SK-N-SH (cell line): ENCODE measurements around the gene CLC. TPM values are rescaled to one million over a fixed set of nuclear protein-coding genes. Genes with fewer than 3 reads are reported as not detected.

Source experiments
- CTCF ChIA-PET: fragments of 300-600, 350-600 bp; formaldehyde crosslinking; extraction: SDS; loops from one replicate; lab custom pipeline; 2021; lab: Yijun Ruan, JAX
- POLR2A ChIA-PET: fragments of 350-600 bp; sonication (Branson Sonifier 250); formaldehyde crosslinking; extraction: SDS; loops from one replicate; lab custom pipeline; 2020; ENCODE audit warnings: antibody characterized with exemption, inconsistent platforms; lab: Yijun Ruan, JAX
- DNase-seq: peaks from one replicate; pipeline ENCODE4 v3.0.0; 2012
- H2AFZ ChIP-seq: fragments of 200-600 bp; sonication (generic); 2 replicates; pipeline ENCODE4 v1.8.1; 2016; ENCODE audit warnings: antibody characterized with exemption, mild to moderate bottlenecking, low read depth
- H3F3A ChIP-seq: fragments of 200-600 bp; sonication (generic); replicated peaks from 2 replicates; pipeline ENCODE3; 2016; ENCODE audit warnings: antibody characterized with exemption, mild to moderate bottlenecking; ENCODE audit not compliant: insufficient read depth
- H3K27ac ChIP-seq, 2 experiments: fragments of 200-500 bp in 1 of 2; fragments of 200-600 bp in 1 of 2; sonication (Bioruptor generic) in 1 of 2; sonication (generic), shearing (Covaris generic) in 1 of 2; 2 replicates each; pipeline versions ENCODE4 v1.5.1 to v1.6.1; 2014 to 2016; ENCODE audit warnings: low read depth in 2 of 2, inconsistent platforms in 1 of 2, low read length in 1 of 2, mild to moderate bottlenecking in 1 of 2, mixed read lengths in 1 of 2
- H3K27me3 ChIP-seq: fragments of 200-600 bp; sonication (generic), shearing (Covaris generic); 2 replicates; pipeline ENCODE4 v1.6.1; 2016; ENCODE audit warnings: mixed run types; ENCODE audit not compliant: insufficient read depth
- H3K36me3 ChIP-seq, 2 experiments: fragments of 200-500 bp in 1 of 2; fragments of 200-600 bp in 1 of 2; sonication (Bioruptor generic) in 1 of 2; sonication (generic) in 1 of 2; replicated peaks in 1 of 2; 2 replicates each; pipeline versions ENCODE3 to v1.5.1; 2014 to 2016; ENCODE audit warnings: low read length in 1 of 2, mild to moderate bottlenecking in 1 of 2; ENCODE audit not compliant: insufficient read depth in 2 of 2, control insufficient read depth in 1 of 2
- H3K4me1 ChIP-seq, 2 experiments: fragments of 200-500 bp in 1 of 2; fragments of 200-600 bp in 1 of 2; sonication (Bioruptor generic) in 1 of 2; sonication (generic), shearing (Covaris generic) in 1 of 2; 2 replicates each; pipeline versions ENCODE4 v1.5.1 to v1.6.1; 2014 to 2016; ENCODE audit warnings: low read depth in 1 of 2, low read length in 1 of 2, mixed run types in 1 of 2; ENCODE audit not compliant: insufficient read depth in 2 of 2, control insufficient read depth in 1 of 2
- H3K4me2 ChIP-seq: fragments of 200-600 bp; sonication (generic), shearing (Covaris generic); 2 replicates; pipeline ENCODE4 v1.6.1; 2017; ENCODE audit warnings: mixed run types
- H3K4me3 ChIP-seq, 2 experiments: fragments of 200-500 bp in 1 of 2; fragments of 200-600 bp in 1 of 2; sonication (Bioruptor generic) in 1 of 2; sonication (generic), shearing (Covaris generic) in 1 of 2; 2 replicates each; pipeline versions ENCODE4 v1.5.1 to v1.8.1; 2014 to 2016; ENCODE audit warnings: low read depth in 2 of 2, inconsistent platforms in 1 of 2, low read length in 1 of 2, mild to moderate bottlenecking in 1 of 2, mixed read lengths in 1 of 2, moderate library complexity in 1 of 2
- H3K79me2 ChIP-seq: fragments of 200-600 bp; sonication (generic); 2 replicates; pipeline ENCODE4 v1.8.1; 2017; ENCODE audit warnings: mild to moderate bottlenecking; ENCODE audit not compliant: insufficient read depth
- H3K9ac ChIP-seq: fragments of 200-600 bp; sonication (generic); 2 replicates; pipeline ENCODE4 v1.6.1; 2017; ENCODE audit warnings: mixed run types
- H3K9me2 ChIP-seq: fragments of 200-600 bp; sonication (generic); 2 replicates; pipeline ENCODE4 v1.6.1; 2017; ENCODE audit warnings: mixed run types
- H3K9me3 ChIP-seq: fragments of 200-600 bp; sonication (generic); 2 replicates; pipeline ENCODE4 v1.6.1; 2017; ENCODE audit warnings: mixed run types, mild to moderate bottlenecking, moderate library complexity
- H4K20me1 ChIP-seq: fragments of 200-600 bp; sonication (generic); 2 replicates; pipeline ENCODE4 v1.6.1; 2017; ENCODE audit warnings: mild to moderate bottlenecking, mixed run types; ENCODE audit not compliant: insufficient read depth
- CHD2 ChIP-seq: fragments of 150-350 bp; IDR thresholded peaks from 2 replicates; pipeline ENCODE4 v1.6.1; 2018; ENCODE audit warnings: low read length; ENCODE audit not compliant: partially characterized antibody
- EP300 ChIP-seq, 2 experiments: IDR thresholded peaks; 2 replicates each; pipeline versions ENCODE4 v1.4.0 to v1.6.1; 2012; ENCODE audit warnings: borderline replicate concordance in 1 of 2, low read depth in 1 of 2, low read length in 1 of 2
- EZH2phosphoT487 ChIP-seq: fragments of 200-600 bp; sonication (generic); IDR thresholded peaks from 2 replicates; pipeline ENCODE4 v1.6.1; 2017; ENCODE audit warnings: low read depth, mixed run types, mild to moderate bottlenecking, antibody characterized with exemption, moderate library complexity, borderline replicate concordance
- FOXM1 ChIP-seq: IDR thresholded peaks from 2 replicates; pipeline ENCODE4 v1.4.0; 2012; ENCODE audit warnings: low read depth, mild to moderate bottlenecking
- GATA2 ChIP-seq: sonication (generic); formaldehyde crosslinking; IDR thresholded peaks from 2 replicates; pipeline ENCODE4 v1.5.0; 2020; ENCODE audit warnings: mild to moderate bottlenecking, missing genetic modification reagents
- IRF3 ChIP-seq: fragments of 150-350 bp; IDR thresholded peaks from 2 replicates; pipeline ENCODE4 v1.6.1; 2016; ENCODE audit warnings: mild to moderate bottlenecking, low read depth, low read length
- JUND ChIP-seq: IDR thresholded peaks from 2 replicates; pipeline ENCODE4 v1.4.0; 2012
- MXI1 ChIP-seq: IDR thresholded peaks from 2 replicates; pipeline ENCODE4 v1.6.1; 2012; ENCODE audit warnings: mild to moderate bottlenecking, low read depth, low read length, improper control_type of control experiment
- POLR2AphosphoS5 ChIP-seq: IDR thresholded peaks from 2 replicates; pipeline ENCODE4 v1.6.1; 2012; ENCODE audit warnings: low read depth, low read length
- RCOR1 ChIP-seq: fragments of 150-350 bp; IDR thresholded peaks from 2 replicates; pipeline ENCODE4 v1.6.1; 2017; ENCODE audit warnings: antibody characterized with exemption, low read length
- RFX5 ChIP-seq: IDR thresholded peaks from 2 replicates; pipeline ENCODE4 v1.6.1; 2012; ENCODE audit warnings: mild to moderate bottlenecking, improper control_type of control experiment, low read length
- USF1 ChIP-seq: IDR thresholded peaks from 2 replicates; pipeline ENCODE4 v1.4.0; 2012; ENCODE audit warnings: low read depth, borderline replicate concordance
- YY1 ChIP-seq: IDR thresholded peaks from 2 replicates; pipeline ENCODE4 v1.4.0; 2012; ENCODE audit warnings: low read depth, mild to moderate bottlenecking
- WGBS: methylation state at CpG from one replicate; pipeline ENCODE4 v1.1.6; 2017; ENCODE audit warnings: low lambda C conversion rate; 5-methylcytosine and 5-hydroxymethylcytosine counted together
- polyA plus RNA-seq, 3 experiments: library from polyadenylated mRNA; depleted of rRNA; stranded (reverse); fragments of >200 nt; gene quantifications; 2 replicates each; pipeline ENCODE4 v1.2.3, GENCODE V29; 2012

CLC gene
- polyA plus RNA-seq, 1 of the 3 experiments (the other 2 are of a cell fraction): not detected

- H4K20me1 ChIP-seq: no peaks in the 10 kb centered on the region
- H3K27ac ChIP-seq: no peak overlapping the region
- peaks cover 23% of the 10 kb centered on the region; the same call in 1 of the 2 replicates for H3K27me3 ChIP-seq
- under 1% methylated on average over 3 of the region's 3 CpGs for WGBS
- CTCF ChIA-PET: interaction anchor here (0.9 to 3.0 kb wide), 3 partner anchors 10 to 203 kb away, joined by 3 to 13 read pairs (median 6); no protein-coding TSS in a partner anchor
- no peaks in the 10 kb centered on the region for H3K9me2 ChIP-seq
- no peaks in the 10 kb centered on the region for H3K79me2 ChIP-seq
- no peaks in the 10 kb centered on the region for H3K36me3 ChIP-seq
- H3K9me3 ChIP-seq: no peaks in the 10 kb centered on the region
- H3K4me2 ChIP-seq: no peak overlapping the region
- DNase-seq: no peak
- POLR2A ChIA-PET: no interaction called here
- H3K9ac ChIP-seq: no peak overlapping the region
- H2AFZ ChIP-seq: no peak overlapping the region
- no peak for TF ChIP-seq EZH2phosphoT487
- no peak for TF ChIP-seq POLR2AphosphoS5
- no peak for TF ChIP-seq USF1
- no peak for TF ChIP-seq MXI1
- TF ChIP-seq RFX5: no peak
- H3F3A ChIP-seq: no peaks in the 10 kb centered on the region
- no peak overlapping the region for H3K4me3 ChIP-seq
- no peaks in the 10 kb centered on the region for H3K4me1 ChIP-seq
Observed at GRCh38 chr19:39754971-39755370, 17.1 kb upstream of the CLC start.

- peaks cover 23% of the 10 kb centered on the region; the same call in 1 of the 2 replicates for H3K27me3 ChIP-seq
- CTCF ChIA-PET: interaction anchor here (0.9 to 3.0 kb wide), 3 partner anchors 10 to 203 kb away, joined by 3 to 13 read pairs (median 6); no protein-coding TSS in a partner anchor
- no peak overlapping the region for H3K4me2 ChIP-seq
- 1% methylated on average over 2 of the region's 2 CpGs for WGBS
- no peaks in the 10 kb centered on the region for H3K36me3 ChIP-seq
- POLR2A ChIA-PET: no interaction called here
- no peaks in the 10 kb centered on the region for H3F3A ChIP-seq
- H3K79me2 ChIP-seq: no peaks in the 10 kb centered on the region
- no peak overlapping the region for H2AFZ ChIP-seq
- no peaks in the 10 kb centered on the region for H3K9me3 ChIP-seq
- no peak overlapping the region for H3K27ac ChIP-seq
- no peak overlapping the region for H3K4me3 ChIP-seq
- no peak for DNase-seq
- H3K4me1 ChIP-seq: no peaks in the 10 kb centered on the region
- no peak for TF ChIP-seq RCOR1
- no peak for TF ChIP-seq IRF3
- no peak for TF ChIP-seq JUND
- H3K9ac ChIP-seq: no peak overlapping the region
- H3K9me2 ChIP-seq: no peaks in the 10 kb centered on the region
- H4K20me1 ChIP-seq: no peaks in the 10 kb centered on the region
Observed at GRCh38 chr19:39754544-39754943, 16.7 kb upstream of the CLC start.

GRCh38 chr19:39752795-39753194 is 15.0 kb upstream of the CLC start:
- ChIA-PET CTCF (interaction anchor here (1.4 to 3.0 kb wide), 3 partner anchors 12 to 17 kb away, joined by 4 to 13 read pairs (median 4); no protein-coding TSS in a partner anchor), POLR2A (no interaction called here)
- H3K4me3 ChIP-seq: no peak overlapping the region
- no peaks in the 10 kb centered on the region for H3K4me1 ChIP-seq
- no peak overlapping the region for H3K27ac ChIP-seq
- no peak overlapping the region for H3K9ac ChIP-seq
- H4K20me1 ChIP-seq: no peaks in the 10 kb centered on the region
- TF ChIP-seq EP300 (IDR thresholded peaks at IDR 0.05; ENCODE audit: borderline replicate concordance in 1 of 2, low read depth in 1 of 2, low read length in 1 of 2) (no peak), RFX5 (no peak), CHD2 (no peak), FOXM1 (no peak), GATA2 (CRISPR knock-in tag) (no peak), YY1 (no peak), MXI1 (no peak)
- H2AFZ ChIP-seq: no peak overlapping the region
- H3K27me3 ChIP-seq: peaks cover 23% of the 10 kb centered on the region; the same call in 1 of the 2 replicates
- H3F3A ChIP-seq: no peaks in the 10 kb centered on the region
- no peak overlapping the region for H3K4me2 ChIP-seq
- no peaks in the 10 kb centered on the region for H3K9me2 ChIP-seq
- no peaks in the 10 kb centered on the region for H3K9me3 ChIP-seq
- no peak for DNase-seq
- H3K79me2 ChIP-seq: no peaks in the 10 kb centered on the region
- H3K36me3 ChIP-seq: no peaks in the 10 kb centered on the region
